Lower leg skin (tissue), 4 donors: Measurements from ENCODE around the gene CAMK2B. TPM values are rescaled to one million over a fixed set of nuclear protein-coding genes. Genes with fewer than 3 reads are reported as not detected.

Experiments
- DNase-seq, 2 donors: peaks; one replicate each; pipeline ENCODE4 v3.0.0-alpha.2; 2019; ENCODE audit warnings: low spot score in 2 of 2
- H3K4me3 ChIP-seq: fragments of 200-600 bp; sonication (generic); 2 replicates; pipeline ENCODE4 v1.5.1; 2017; ENCODE audit warnings: mild to moderate bottlenecking, low read depth; ENCODE audit not compliant: poor library complexity, severe bottlenecking
- CTCF ChIP-seq, 3 donors: fragments of 450-650 bp; IDR thresholded peaks; one replicate each; pipeline ENCODE4 v1.5.1; 2016; ENCODE audit warnings: antibody characterized with exemption in 3 of 3, mild to moderate bottlenecking in 3 of 3, moderate library complexity in 2 of 3
- POLR2A ChIP-seq, 2 donors: fragments of 450-650 bp; IDR thresholded peaks; one replicate each; pipeline ENCODE4 v1.6.1; 2016 to 2017; ENCODE audit warnings: antibody characterized with exemption in 2 of 2, mild to moderate bottlenecking in 1 of 2, moderate library complexity in 1 of 2
- WGBS, 2 donors: methylation state at CpG; one replicate each; pipeline ENCODE4 v1.1.5; 2018; 5-methylcytosine and 5-hydroxymethylcytosine counted together
- intact Hi-C: fragments of 100-400 bp; cut with DNase I; formaldehyde crosslinking; loops from one replicate; pipeline ENCODE4 v1.15.0; 2023; ENCODE audit warnings: low total_unique reads
- total RNA-seq, 4 donors: library from RNA; depleted of rRNA; stranded (reverse); fragments of >200 nt; gene quantifications; one replicate each; pipeline ENCODE4 v1.1.0, GENCODE V29; 2016

The CAMK2B gene
- total RNA-seq, 4 donors from 2014 or later: 0.04 to 2.6 (median 1.1) TPM

- TF ChIP-seq CTCF (IDR thresholded peaks at IDR 0.05) (no peak), POLR2A (IDR thresholded peaks at IDR 0.05) (no peak)
- WGBS, 2 donors: 70 to 74% methylated on average over 13 of the region's 13 CpGs
- intact Hi-C loops: no loop called here
- H3K4me3 ChIP-seq: no peak overlapping the region
- peak in 1 of 2 donors; percentile 63 for DNase-seq
Measured at GRCh38 chr7:44292876-44293560, 32.4 kb downstream of the CAMK2B start.

- peak in 1 of 2 donors; percentile 13 for DNase-seq
- intact Hi-C loops: no loop called here
- WGBS, 2 donors: 54 to 80% methylated on average over 1 of the region's 1 CpG
- TF ChIP-seq POLR2A (IDR thresholded peaks at IDR 0.05) (no peak), CTCF (IDR thresholded peaks at IDR 0.05) (no peak)
- H3K4me3 ChIP-seq: no peak overlapping the region
Measured at GRCh38 chr7:44292420-44292817, 33.0 kb downstream of the CAMK2B start.

- DNase-seq: peak; percentile 13 to 42
- no peak overlapping the region for H3K4me3 ChIP-seq
- no peak for TF ChIP-seq CTCF (IDR thresholded peaks at IDR 0.05)
- TF ChIP-seq POLR2A (IDR thresholded peaks at IDR 0.05): no peak
- intact Hi-C loops: no loop called here
- WGBS, 2 donors: 71 to 81% methylated on average over 9 of the region's 9 CpGs
Measured at GRCh38 chr7:44291733-44292419, 33.5 kb downstream of the CAMK2B start.

- no peak overlapping the region for H3K4me3 ChIP-seq
- DNase-seq: peak in 1 of 2 donors; percentile 85
- WGBS, 2 donors: 81 to 83% methylated on average over 17 to 18 of the region's 18 CpGs
- TF ChIP-seq CTCF (IDR thresholded peaks at IDR 0.05): no peak
- TF ChIP-seq POLR2A (IDR thresholded peaks at IDR 0.05): no peak
- intact Hi-C loops: no loop called here
Measured at GRCh38 chr7:44291066-44291732, 34.2 kb downstream of the CAMK2B start.

- DNase-seq: no peak
- TF ChIP-seq CTCF (IDR thresholded peaks at IDR 0.05): no peak
- TF ChIP-seq POLR2A (IDR thresholded peaks at IDR 0.05): no peak
- H3K4me3 ChIP-seq: no peak overlapping the region
- intact Hi-C loops: no loop called here
- 80 to 87% methylated on average over 12 of the region's 12 CpGs for WGBS, 2 donors
Measured at GRCh38 chr7:44290252-44290620, 35.2 kb downstream of the CAMK2B start.
